Middle frontal gyrus (tissue), 1 donor: Measurements from ENCODE around the gene PRRC2C.
A peak's percentile ranks its signal among the peaks of the same experiment; 100 is the strongest.
"Not testable (repeated sequence)": the region's sequence is repeated elsewhere in the genome, so short reads cannot be mapped to it uniquely, and the experiment has no call there.

Source experiments
- DNase-seq: peaks from one replicate; pipeline ENCODE4 v3.0.0-alpha.2; 2015; ENCODE audit warnings: low spot score; ENCODE audit errors: extremely low spot score

The PRRC2C gene

GRCh38 chr1:171500304-171500703, 15.0 kb downstream of the PRRC2C start:
- DNase-seq: no peak

- no peak for DNase-seq
Measured at GRCh38 chr1:171500803-171501202, 15.5 kb downstream of the PRRC2C start.

- no peak for DNase-seq
Measured at GRCh38 chr1:171501305-171502024, 16.1 kb downstream of the PRRC2C start.

GRCh38 chr1:171506525-171507304, 21.4 kb downstream of the PRRC2C start:
- DNase-seq: no peak

GRCh38 chr1:171507435-171507834, 22.1 kb downstream of the PRRC2C start:
- DNase-seq: no peak

GRCh38 chr1:171509191-171509590, 23.9 kb downstream of the PRRC2C start:
- DNase-seq: no peak

- no peak for DNase-seq
Measured at GRCh38 chr1:171513743-171514142, 28.4 kb downstream of the PRRC2C start.

GRCh38 chr1:171515299-171515698, 30.0 kb downstream of the PRRC2C start:
- no peak for DNase-seq

GRCh38 chr1:171515741-171516140, 30.4 kb downstream of the PRRC2C start:
- DNase-seq: no peak

- DNase-seq: no peak
Measured at GRCh38 chr1:171521567-171521966, 36.2 kb downstream of the PRRC2C start.

GRCh38 chr1:171530676-171531075, 45.3 kb downstream of the PRRC2C start:
- no peak for DNase-seq

- DNase-seq: no peak
Measured at GRCh38 chr1:171532520-171532919, 47.2 kb downstream of the PRRC2C start.

- no peak for DNase-seq
Measured at GRCh38 chr1:171545523-171545922, 60.2 kb downstream of the PRRC2C start.

GRCh38 chr1:171550050-171550449, 64.7 kb downstream of the PRRC2C start:
- no peak for DNase-seq

GRCh38 chr1:171550598-171551100, 65.3 kb downstream of the PRRC2C start:
- not testable (repeated sequence) for DNase-seq

GRCh38 chr1:171553960-171554359, 68.6 kb downstream of the PRRC2C start:
- DNase-seq: peak; percentile 100

GRCh38 chr1:171563675-171564074, 78.3 kb downstream of the PRRC2C start:
- no peak for DNase-seq

GRCh38 chr1:171566467-171566866, 81.1 kb downstream of the PRRC2C start:
- no peak for DNase-seq

- no peak for DNase-seq
Measured at GRCh38 chr1:171570295-171570694, 85.0 kb downstream of the PRRC2C start.

GRCh38 chr1:171576144-171576543, 90.8 kb downstream of the PRRC2C start:
- no peak for DNase-seq

GRCh38 chr1:171581226-171581625, 95.9 kb downstream of the PRRC2C start:
- DNase-seq: no peak

GRCh38 chr1:171581766-171582165, 96.4 kb downstream of the PRRC2C start:
- no peak for DNase-seq

GRCh38 chr1:171582589-171582988, 97.3 kb downstream of the PRRC2C start:
- no peak for DNase-seq
